Measurements from ENCODE around the gene GALNT5. TPM values are rescaled to one million over a fixed set of nuclear protein-coding genes. Genes with fewer than 3 reads are reported as not detected.

GALNT5 gene
- total and polyA plus RNA-seq, 5 donors from 2014 or later: 0.14 TPM; not detected in 4

DNA sequence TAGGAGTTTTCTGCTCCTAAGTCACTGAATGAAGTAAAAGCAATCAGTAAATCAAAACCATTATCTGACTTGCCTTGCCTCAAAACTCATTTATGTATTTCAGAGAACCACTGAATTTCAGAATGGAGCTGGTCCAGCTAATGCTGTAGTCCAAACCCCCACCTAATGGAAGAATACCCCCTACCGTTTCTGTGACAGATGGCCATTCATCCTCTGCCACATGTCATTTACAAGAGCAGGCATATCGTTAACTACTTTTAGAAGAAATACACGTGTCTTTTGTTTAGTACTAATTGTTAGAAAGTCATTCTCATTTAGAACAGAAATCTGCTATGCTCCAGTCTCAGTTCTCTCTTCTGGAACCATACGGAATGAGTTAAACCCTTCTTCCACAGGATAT lies 12.8 kb upstream of the GALNT5 start:
- ATAC-seq (ENCODE audit: low read depth in 2 of 2): no peak
- no peaks in the 10 kb centered on the region for H3K36me3 Mint-ChIP-seq
- H3K27me3 ChIP-seq (ENCODE audit: control insufficient read depth, insufficient read depth, low read length): no peaks in the 10 kb centered on the region
- H3K9me3 ChIP-seq (ENCODE audit: control insufficient read depth in 2 of 2, low read length in 2 of 2): no peaks in the 10 kb centered on the region
- no peaks in the 10 kb centered on the region for H3K4me1 ChIP-seq (ENCODE audit: control insufficient read depth, insufficient read depth, low read length, poor library complexity, severe bottlenecking)
- no peak overlapping the region for H3K27ac Mint-ChIP-seq
- H3K36me3 ChIP-seq (ENCODE audit: control insufficient read depth, insufficient read depth, low read length): no peaks in the 10 kb centered on the region
- H3K4me1 Mint-ChIP-seq: peaks cover 0 to 9% (median 2%) of the 10 kb centered on the region in 4 donors
- H3K4me3 Mint-ChIP-seq: no peak overlapping the region
- H3K4me3 ChIP-seq (ENCODE audit: low read depth, low read length): no peak overlapping the region
- DNase-seq: no peak
- H3K9me3 Mint-ChIP-seq: peaks cover 0 to 3% (median 0%) of the 10 kb centered on the region in 7 donors
- no peak overlapping the region for H3K27ac ChIP-seq (ENCODE audit: insufficient read depth, low read length, poor library complexity, severe bottlenecking)
- H3K27me3 Mint-ChIP-seq: peaks cover 8% of the 10 kb centered on the region

DNA sequence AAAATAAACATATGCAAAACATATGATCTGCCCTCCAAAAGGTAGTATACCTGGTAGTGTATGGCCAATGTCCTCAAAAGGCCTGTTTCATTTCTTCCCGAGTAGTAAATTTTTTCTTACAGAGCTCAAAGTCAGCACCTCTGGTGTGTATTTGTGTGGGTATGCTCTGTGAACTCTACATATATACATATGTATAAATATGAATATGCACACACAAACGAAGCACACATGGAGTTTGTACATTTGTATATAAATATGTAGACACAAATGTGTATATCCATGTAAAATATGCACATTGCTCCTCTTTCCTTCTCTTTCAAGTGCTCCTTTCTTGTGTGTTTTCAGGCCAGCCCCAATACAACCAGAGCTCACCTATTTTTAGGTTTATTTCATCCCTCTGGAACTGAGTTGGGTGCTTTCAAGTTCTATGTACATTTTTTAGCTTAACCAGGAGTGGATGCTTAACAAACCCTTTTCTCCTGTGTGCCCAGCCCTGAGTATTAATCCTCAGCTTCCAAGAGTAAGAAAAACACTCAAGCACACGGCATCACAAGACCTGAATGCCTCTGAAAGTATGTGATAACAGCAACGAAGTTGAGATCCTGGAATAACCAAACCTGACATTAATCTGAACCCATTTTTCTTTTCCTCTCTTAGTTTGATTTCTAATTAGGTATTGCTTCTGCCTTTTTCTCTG lies 12.2 kb upstream of the GALNT5 start:
- Mint-ChIP-seq H3K36me3 (no peaks in the 10 kb centered on the region), H3K9me3 (peaks cover 0 to 3% (median 0%) of the 10 kb centered on the region in 7 donors), H3K27me3 (peaks cover 4% of the 10 kb centered on the region), H3K27ac (no peak overlapping the region), H3K4me1 (peaks cover 0 to 9% (median 2%) of the 10 kb centered on the region in 4 donors), H3K4me3 (no peak overlapping the region)
- Histone ChIP-seq H3K36me3 (ENCODE audit: control insufficient read depth, insufficient read depth, low read length) (no peaks in the 10 kb centered on the region), H3K9me3 (ENCODE audit: control insufficient read depth in 2 of 2, low read length in 2 of 2) (no peaks in the 10 kb centered on the region), H3K27ac (ENCODE audit: insufficient read depth, low read length, poor library complexity, severe bottlenecking) (no peak overlapping the region), H3K4me1 (ENCODE audit: control insufficient read depth, insufficient read depth, low read length, poor library complexity, severe bottlenecking) (no peaks in the 10 kb centered on the region), H3K4me3 (ENCODE audit: low read depth, low read length) (no peak overlapping the region), H3K27me3 (ENCODE audit: control insufficient read depth, insufficient read depth, low read length) (no peaks in the 10 kb centered on the region)
- DNase-seq: no peak
- no peak for ATAC-seq (ENCODE audit: low read depth in 2 of 2)

DNA sequence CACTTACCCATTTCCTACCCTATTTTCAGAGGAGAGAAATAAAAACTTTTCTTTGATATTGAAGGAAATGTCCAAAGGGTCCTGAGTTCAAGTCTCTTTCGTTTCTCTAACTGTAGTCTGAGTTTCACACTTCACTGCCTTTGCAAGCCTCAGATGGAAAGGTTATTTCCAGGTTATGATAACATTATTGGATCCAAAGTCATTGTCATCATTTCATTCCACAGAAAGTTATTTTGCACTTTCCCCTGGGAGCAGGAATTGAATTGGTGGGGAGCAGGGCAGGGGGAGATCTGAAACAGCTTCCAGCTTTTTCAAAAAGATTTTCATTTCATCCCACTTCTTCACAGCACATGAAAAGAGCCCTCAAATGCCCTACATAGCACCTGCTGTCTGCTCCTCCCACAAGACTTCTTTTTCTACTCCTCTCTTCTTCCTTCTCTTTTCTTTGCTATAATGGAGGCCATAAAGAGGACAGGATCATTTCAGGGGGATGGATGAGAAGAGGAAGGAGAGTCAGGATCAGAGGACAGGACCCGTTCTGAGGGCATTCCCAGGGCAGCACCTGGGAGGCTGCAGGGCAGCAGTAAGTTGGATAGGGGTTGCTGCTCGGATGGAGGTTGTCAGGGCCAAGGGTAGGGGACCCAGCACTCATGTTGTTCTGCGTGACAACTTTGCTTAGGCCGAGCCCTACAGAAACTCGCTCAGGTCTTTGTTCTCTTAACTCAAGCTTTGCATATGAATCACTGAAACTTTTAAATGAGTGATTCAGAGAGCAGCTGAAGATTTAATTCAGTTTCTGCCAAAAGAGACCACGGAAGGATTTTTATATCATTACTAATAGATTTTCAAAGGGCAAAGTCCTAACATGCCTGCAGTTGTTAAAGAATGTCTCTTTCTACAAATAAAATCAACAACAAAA lies 11.4 kb upstream of the GALNT5 start:
- Mint-ChIP-seq H3K27ac (no peak overlapping the region), H3K36me3 (no peaks in the 10 kb centered on the region), H3K4me3 (no peak overlapping the region), H3K4me1 (peaks cover 0 to 9% (median 2%) of the 10 kb centered on the region in 4 donors), H3K9me3 (peaks cover 0 to 3% (median 0%) of the 10 kb centered on the region in 7 donors), H3K27me3 (peaks cover 4% of the 10 kb centered on the region)
- H3K27ac ChIP-seq (ENCODE audit: insufficient read depth, low read length, poor library complexity, severe bottlenecking): no peak overlapping the region
- H3K36me3 ChIP-seq (ENCODE audit: control insufficient read depth, insufficient read depth, low read length): no peaks in the 10 kb centered on the region
- peak in 1 of 3 donors; percentile 58 for DNase-seq
- no peaks in the 10 kb centered on the region for H3K27me3 ChIP-seq (ENCODE audit: control insufficient read depth, insufficient read depth, low read length)
- no peaks in the 10 kb centered on the region for H3K4me1 ChIP-seq (ENCODE audit: control insufficient read depth, insufficient read depth, low read length, poor library complexity, severe bottlenecking)
- no peak overlapping the region for H3K4me3 ChIP-seq (ENCODE audit: low read depth, low read length)
- H3K9me3 ChIP-seq (ENCODE audit: control insufficient read depth in 2 of 2, low read length in 2 of 2): no peaks in the 10 kb centered on the region
- no peak for ATAC-seq (ENCODE audit: low read depth in 2 of 2)

DNA sequence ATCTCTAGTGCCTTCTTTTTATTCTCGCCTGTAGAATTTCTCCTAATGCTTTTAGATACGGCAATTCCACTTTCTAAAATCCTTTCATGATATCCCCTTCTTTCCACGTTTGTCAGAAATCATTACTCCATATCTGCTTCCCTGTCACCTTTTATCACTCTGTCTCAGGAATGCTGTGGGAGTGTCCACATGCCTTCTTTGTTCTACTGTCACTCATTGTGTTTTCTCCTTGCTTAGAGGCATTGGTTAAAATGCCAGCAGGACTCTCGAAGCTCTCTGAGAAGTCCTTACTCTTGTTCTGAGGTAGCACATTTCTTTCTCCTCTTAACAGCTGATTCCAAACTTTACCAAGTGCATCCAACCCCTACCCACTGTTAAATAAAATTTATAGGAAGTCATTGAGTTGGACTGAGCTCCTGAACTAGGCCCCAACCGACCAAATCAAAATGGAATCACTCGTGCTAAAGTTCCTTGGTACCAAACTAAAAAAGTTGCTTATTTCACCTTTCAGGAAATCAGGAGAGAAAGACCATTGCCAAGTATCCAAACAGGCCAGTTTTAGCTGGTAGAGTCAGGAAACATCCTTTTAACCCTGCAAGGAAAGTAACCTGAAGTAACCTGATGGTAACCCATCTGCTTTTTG lies 10.6 kb upstream of the GALNT5 start:
- Mint-ChIP-seq H3K27me3 (peaks cover 4% of the 10 kb centered on the region), H3K27ac (no peak overlapping the region), H3K9me3 (peaks cover 0 to 3% (median 0%) of the 10 kb centered on the region in 7 donors), H3K4me3 (no peak overlapping the region), H3K36me3 (no peaks in the 10 kb centered on the region), H3K4me1 (peaks cover 0 to 9% (median 2%) of the 10 kb centered on the region in 4 donors)
- Histone ChIP-seq H3K27ac (ENCODE audit: insufficient read depth, low read length, poor library complexity, severe bottlenecking) (no peak overlapping the region), H3K4me1 (ENCODE audit: control insufficient read depth, insufficient read depth, low read length, poor library complexity, severe bottlenecking) (no peaks in the 10 kb centered on the region), H3K9me3 (ENCODE audit: control insufficient read depth in 2 of 2, low read length in 2 of 2) (no peaks in the 10 kb centered on the region), H3K36me3 (ENCODE audit: control insufficient read depth, insufficient read depth, low read length) (no peaks in the 10 kb centered on the region), H3K27me3 (ENCODE audit: control insufficient read depth, insufficient read depth, low read length) (no peaks in the 10 kb centered on the region), H3K4me3 (ENCODE audit: low read depth, low read length) (no peak overlapping the region)
- DNase-seq: no peak
- ATAC-seq (ENCODE audit: low read depth in 2 of 2): no peak

DNA sequence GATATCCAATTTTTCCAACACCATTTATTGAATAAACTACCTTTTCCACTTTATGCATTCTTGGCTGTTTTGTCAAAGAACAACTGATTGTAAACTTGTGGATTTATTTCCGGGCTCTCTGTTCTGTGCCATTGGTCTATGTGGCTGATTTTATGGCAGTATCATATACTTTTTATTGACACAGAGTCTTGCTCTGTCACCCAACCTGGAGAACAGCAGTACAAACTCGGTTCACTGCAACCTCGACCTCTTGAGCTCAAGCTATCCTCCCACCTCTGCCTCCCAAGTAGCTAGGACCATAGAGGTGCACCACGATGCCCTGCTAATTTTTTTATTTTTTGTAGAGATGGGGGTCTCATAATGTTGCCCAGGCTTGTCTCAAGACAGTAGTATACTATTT lies 6.7 kb upstream of the GALNT5 start:
- H3K4me1 ChIP-seq (ENCODE audit: control insufficient read depth, insufficient read depth, low read length, poor library complexity, severe bottlenecking): no peaks in the 10 kb centered on the region
- H3K9me3 ChIP-seq (ENCODE audit: control insufficient read depth in 2 of 2, low read length in 2 of 2): no peaks in the 10 kb centered on the region
- H3K4me3 ChIP-seq (ENCODE audit: low read depth, low read length): no peak overlapping the region
- no peak for DNase-seq
- H3K36me3 Mint-ChIP-seq: no peaks in the 10 kb centered on the region
- H3K4me3 Mint-ChIP-seq: no peak overlapping the region
- H3K27ac Mint-ChIP-seq: peak overlapping the region in 1 of 3 donors; percentile 16
- ATAC-seq (ENCODE audit: low read depth in 2 of 2): no peak
- H3K27ac ChIP-seq (ENCODE audit: insufficient read depth, low read length, poor library complexity, severe bottlenecking): no peak overlapping the region
- H3K4me1 Mint-ChIP-seq: peaks cover 0 to 4% (median 0%) of the 10 kb centered on the region in 4 donors
- H3K9me3 Mint-ChIP-seq: peaks cover 0 to 1% (median 0%) of the 10 kb centered on the region in 7 donors
- H3K27me3 ChIP-seq (ENCODE audit: control insufficient read depth, insufficient read depth, low read length): no peaks in the 10 kb centered on the region
- H3K27me3 Mint-ChIP-seq: no peaks in the 10 kb centered on the region
- H3K36me3 ChIP-seq (ENCODE audit: control insufficient read depth, insufficient read depth, low read length): no peaks in the 10 kb centered on the region

DNA sequence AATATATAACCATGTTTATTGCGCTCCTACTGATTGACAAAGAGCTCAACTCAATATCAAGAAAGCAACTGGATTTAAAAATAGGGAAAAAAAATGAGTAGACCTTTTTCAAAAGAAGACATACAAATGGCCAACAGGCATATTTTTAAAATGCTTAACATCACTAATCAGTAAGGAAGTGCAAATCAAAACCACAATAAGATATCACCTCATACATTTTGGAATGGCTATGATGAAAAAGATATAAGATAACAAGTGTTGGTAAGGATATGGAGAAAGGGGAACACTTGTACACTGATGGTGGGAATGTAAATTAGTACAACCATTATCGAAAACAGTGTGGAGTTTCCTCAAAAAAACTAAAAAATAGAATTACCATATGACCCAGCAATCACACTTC lies 5.6 kb upstream of the GALNT5 start:
- Histone ChIP-seq H3K27ac (ENCODE audit: insufficient read depth, low read length, poor library complexity, severe bottlenecking) (no peak overlapping the region), H3K4me1 (ENCODE audit: control insufficient read depth, insufficient read depth, low read length, poor library complexity, severe bottlenecking) (no peaks in the 10 kb centered on the region), H3K4me3 (ENCODE audit: low read depth, low read length) (no peak overlapping the region), H3K27me3 (ENCODE audit: control insufficient read depth, insufficient read depth, low read length) (no peaks in the 10 kb centered on the region), H3K36me3 (ENCODE audit: control insufficient read depth, insufficient read depth, low read length) (no peaks in the 10 kb centered on the region), H3K9me3 (ENCODE audit: control insufficient read depth in 2 of 2, low read length in 2 of 2) (no peaks in the 10 kb centered on the region)
- no peaks in the 10 kb centered on the region for H3K27me3 Mint-ChIP-seq
- H3K4me1 Mint-ChIP-seq: peaks cover 0 to 2% (median 0%) of the 10 kb centered on the region in 4 donors
- no peak for DNase-seq
- no peak for ATAC-seq (ENCODE audit: low read depth in 2 of 2)
- no peak overlapping the region for H3K27ac Mint-ChIP-seq
- H3K4me3 Mint-ChIP-seq: no peak overlapping the region
- no peaks in the 10 kb centered on the region for H3K9me3 Mint-ChIP-seq
- no peaks in the 10 kb centered on the region for H3K36me3 Mint-ChIP-seq

DNA sequence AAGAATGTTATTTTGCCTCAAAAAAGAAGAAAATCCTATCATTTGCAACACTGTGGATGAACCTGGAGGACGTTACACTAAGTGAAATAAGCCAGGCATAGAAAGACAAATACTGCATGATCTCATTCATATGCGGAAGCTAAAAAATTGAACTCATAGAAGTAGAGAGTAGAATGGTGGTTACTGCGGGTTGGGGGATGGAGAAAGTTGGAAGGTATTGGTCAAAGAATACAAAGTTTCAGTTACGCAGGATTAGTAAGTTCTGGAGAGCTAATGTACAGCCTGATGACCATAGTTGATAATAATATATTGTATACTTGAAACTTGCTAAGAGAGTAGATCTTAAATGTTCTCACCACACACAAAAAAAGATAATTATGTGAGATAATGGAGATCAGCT lies 5.0 kb upstream of the GALNT5 start:
- Histone ChIP-seq H3K4me1 (ENCODE audit: control insufficient read depth, insufficient read depth, low read length, poor library complexity, severe bottlenecking) (no peaks in the 10 kb centered on the region), H3K36me3 (ENCODE audit: control insufficient read depth, insufficient read depth, low read length) (no peaks in the 10 kb centered on the region), H3K27me3 (ENCODE audit: control insufficient read depth, insufficient read depth, low read length) (no peaks in the 10 kb centered on the region), H3K9me3 (ENCODE audit: control insufficient read depth in 2 of 2, low read length in 2 of 2) (no peaks in the 10 kb centered on the region), H3K27ac (ENCODE audit: insufficient read depth, low read length, poor library complexity, severe bottlenecking) (no peak overlapping the region), H3K4me3 (ENCODE audit: low read depth, low read length) (no peak overlapping the region)
- Mint-ChIP-seq H3K27me3 (no peaks in the 10 kb centered on the region), H3K9me3 (peaks cover 0 to 1% (median 0%) of the 10 kb centered on the region in 7 donors), H3K27ac (no peak overlapping the region), H3K36me3 (no peaks in the 10 kb centered on the region), H3K4me1 (peaks cover 0 to 2% (median 0%) of the 10 kb centered on the region in 4 donors), H3K4me3 (no peak overlapping the region)
- no peak for DNase-seq
- ATAC-seq (ENCODE audit: low read depth in 2 of 2): no peak
